Fibroblast of the aortic adventitia (primary cell): Measurements from ENCODE around the gene ATIC. TPM values are rescaled to one million over a fixed set of nuclear protein-coding genes. Genes with fewer than 3 reads are reported as not detected.
"Not testable (repeated sequence)": the region's sequence is repeated elsewhere in the genome, so short reads cannot be mapped to it uniquely, and the experiment has no call there.

ENCODE experiments used
- DNase-seq: peaks from one replicate; pipeline ENCODE4 v3.0.0-alpha.2; 2010; ENCODE audit warnings: low read depth
- H3K4me3 ChIP-seq: 2 replicates; pipeline ENCODE4 v1.5.1; 2011; ENCODE audit warnings: low read depth, mild to moderate bottlenecking, control low read depth, low read length, moderate library complexity
- total RNA-seq: library from RNA; depleted of rRNA; stranded (reverse); fragments of >200 nt; gene quantifications from 2 replicates; pipeline ENCODE4 v1.2.3, GENCODE V29; 2012; ENCODE audit warnings: low replicate concordance
- TF ChIP-seq, protein P1 (sequence below): IDR thresholded peaks from 2 replicates; pipeline ENCODE4 v1.5.1; 2011; ENCODE audit warnings: mild to moderate bottlenecking, low read length, control low read depth, inconsistent platforms; ENCODE audit not compliant: insufficient read depth

The ATIC gene
- total RNA-seq, 1 donor = 24.5 TPM

DNA sequence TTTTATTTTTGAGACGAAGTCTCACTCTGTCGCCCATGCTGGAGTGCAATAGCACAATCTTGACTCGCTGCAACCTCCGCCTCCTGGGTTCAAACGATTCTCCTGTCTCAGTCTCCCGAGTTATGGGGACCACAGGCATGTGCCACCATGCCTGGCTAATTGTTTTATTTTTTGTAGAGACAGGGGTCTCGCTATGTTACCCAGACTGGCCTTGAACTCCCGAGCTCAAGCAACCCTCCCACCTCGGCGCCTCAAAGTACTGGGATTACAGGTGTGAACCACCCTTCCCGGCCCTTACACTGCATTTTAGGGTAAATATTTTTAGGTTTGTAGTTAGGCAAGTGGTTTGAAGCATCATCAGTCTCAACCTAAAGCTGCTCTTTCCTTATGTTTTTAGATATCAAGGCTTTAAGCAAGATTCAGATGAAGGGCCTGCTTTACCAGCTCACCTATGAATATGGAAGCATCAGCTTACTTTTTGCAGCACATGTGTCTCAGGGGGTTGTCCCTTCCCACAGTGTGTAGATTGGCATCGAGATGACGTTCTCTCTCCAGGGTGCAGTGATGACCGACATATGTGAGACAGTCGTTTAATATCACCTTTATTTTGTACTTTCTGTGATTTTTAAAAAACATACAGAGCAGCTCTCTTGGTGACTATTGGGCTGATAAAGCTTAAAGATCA, 47.2 kb downstream of the ATIC start:
- TF ChIP-seq, protein P1, sequence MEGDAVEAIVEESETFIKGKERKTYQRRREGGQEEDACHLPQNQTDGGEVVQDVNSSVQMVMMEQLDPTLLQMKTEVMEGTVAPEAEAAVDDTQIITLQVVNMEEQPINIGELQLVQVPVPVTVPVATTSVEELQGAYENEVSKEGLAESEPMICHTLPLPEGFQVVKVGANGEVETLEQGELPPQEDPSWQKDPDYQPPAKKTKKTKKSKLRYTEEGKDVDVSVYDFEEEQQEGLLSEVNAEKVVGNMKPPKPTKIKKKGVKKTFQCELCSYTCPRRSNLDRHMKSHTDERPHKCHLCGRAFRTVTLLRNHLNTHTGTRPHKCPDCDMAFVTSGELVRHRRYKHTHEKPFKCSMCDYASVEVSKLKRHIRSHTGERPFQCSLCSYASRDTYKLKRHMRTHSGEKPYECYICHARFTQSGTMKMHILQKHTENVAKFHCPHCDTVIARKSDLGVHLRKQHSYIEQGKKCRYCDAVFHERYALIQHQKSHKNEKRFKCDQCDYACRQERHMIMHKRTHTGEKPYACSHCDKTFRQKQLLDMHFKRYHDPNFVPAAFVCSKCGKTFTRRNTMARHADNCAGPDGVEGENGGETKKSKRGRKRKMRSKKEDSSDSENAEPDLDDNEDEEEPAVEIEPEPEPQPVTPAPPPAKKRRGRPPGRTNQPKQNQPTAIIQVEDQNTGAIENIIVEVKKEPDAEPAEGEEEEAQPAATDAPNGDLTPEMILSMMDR = no peak
- peak; percentile 42 for DNase-seq

DNA sequence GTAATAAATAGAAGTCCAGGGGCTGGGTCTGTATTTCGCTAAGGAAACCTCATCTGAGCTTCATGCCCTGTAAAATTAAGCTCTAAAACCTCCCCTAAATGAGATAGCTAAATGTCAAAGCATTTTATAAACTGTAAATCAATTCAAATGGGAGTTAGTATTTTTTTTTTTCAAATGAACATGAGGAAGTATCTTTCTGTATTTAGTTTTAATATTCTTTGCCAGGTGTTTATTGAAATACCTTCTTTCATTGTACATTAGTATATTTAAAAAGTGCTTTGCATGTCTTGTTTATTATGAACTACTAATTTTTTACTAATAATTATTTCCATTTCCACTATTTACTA, 47.7 kb downstream of the ATIC start:
- TF ChIP-seq, protein P1 = no peak
- no peak overlapping the region for H3K4me3 ChIP-seq
- peak; percentile 12 for DNase-seq

More for the DNA sequence above, 47.2 kb downstream of the ATIC start:
- no peak overlapping the region for H3K4me3 ChIP-seq

DNA sequence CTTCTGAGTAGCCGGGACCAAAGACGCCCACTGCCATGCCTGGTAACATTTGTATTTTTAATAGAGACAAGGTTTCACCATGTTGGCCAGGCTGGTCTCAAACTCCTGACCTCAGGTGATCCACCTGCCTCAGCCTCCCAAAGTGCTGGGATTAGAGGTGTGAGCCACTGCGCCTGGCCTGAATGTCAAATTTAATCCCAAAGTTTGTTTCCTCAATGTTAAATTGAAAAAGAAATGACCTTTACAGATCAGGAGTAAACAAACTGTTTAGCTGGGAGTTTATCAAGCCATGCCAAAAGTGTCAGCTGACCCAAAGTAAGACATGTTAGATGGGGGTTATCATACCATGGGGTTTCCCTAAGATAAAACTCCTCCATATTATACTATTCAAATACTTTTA, 48.2 kb downstream of the ATIC start:
- peak; percentile 24 for DNase-seq
- not testable (repeated sequence) for H3K4me3 ChIP-seq

DNA sequence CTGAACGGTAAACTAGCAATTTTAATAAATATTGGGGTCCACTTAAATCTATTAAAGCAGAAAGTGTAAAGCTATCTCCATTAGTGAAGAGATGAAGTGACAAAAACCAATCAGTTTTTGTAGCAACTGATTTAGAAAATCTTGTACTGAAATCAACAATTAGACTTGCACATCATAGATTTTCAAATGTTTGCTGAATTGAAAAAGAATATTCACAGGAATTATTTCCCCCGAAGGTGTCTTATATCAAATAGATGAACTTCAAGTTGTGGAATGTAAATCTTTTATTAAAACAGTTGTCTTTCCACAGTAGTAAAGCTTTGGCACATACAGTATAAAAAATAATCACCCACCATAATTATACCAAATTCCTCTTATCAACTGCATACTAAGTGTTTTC, 48.7 kb downstream of the ATIC start:
- no peak overlapping the region for H3K4me3 ChIP-seq
- DNase-seq = peak; percentile 19
- TF ChIP-seq, protein P1 = no peak

DNA sequence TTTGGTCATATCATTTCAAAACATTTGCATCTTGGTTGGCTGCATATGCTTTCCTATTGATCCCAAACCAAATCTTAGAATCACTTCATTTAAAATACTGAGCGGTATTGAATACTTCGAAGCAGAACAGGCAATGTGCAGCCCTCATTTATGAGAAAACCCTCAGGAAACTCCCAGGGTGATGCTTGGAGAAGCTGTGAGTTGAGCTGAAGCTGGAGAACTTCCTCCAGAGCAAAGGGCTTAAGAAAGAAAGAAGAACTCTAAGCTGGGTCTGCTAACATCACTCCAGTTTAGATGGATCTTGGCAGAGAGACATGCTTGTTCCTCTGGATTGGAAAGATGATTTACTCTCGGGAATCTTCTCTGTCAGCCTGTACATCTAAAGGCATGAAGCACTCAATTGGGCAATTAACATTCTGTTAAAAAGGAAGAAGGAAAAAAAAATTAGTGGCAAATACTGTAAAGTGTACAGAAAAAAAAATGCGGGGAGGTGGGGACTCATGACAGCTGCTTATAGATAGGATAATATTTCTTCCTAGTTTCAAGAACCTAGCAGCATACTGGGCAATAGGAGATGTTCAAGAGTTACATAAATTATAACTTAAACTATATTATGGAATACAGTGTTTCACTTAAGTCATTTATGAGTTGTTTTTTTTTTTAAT, 49.5 kb downstream of the ATIC start:
- no peak overlapping the region for H3K4me3 ChIP-seq
- TF ChIP-seq, protein P1 = no peak
- peak; percentile 26 for DNase-seq

DNA sequence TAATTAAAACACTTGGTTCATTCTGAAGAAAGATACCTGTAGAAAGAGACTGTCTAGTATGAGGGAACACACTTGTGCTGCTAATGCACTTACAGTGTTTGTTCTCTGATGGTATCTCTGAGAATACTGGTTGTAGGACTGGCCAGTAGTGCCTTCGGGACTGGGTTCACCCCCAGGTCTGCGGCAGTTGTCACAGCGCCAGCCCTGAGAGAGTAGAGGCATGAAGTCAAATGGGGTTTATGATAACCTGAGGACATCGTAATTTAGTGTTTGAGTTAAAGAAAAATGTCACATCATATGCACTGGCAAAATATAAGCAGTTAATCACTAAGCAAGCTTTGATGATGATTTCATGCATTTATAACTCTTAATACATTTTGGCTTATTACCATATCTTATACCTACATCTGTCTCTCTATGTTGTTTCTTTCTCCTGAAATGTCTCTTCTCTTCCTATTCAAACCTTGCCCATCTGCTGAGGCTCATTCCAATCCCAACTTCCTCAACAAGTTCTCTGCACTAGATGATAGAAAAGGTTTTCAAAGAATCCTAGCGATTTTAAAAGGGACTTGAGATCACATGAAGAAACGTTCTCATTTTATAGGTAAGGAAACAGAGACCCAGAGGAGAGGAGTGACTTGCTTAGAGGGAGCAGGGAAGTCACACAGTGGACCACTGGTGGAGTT, 50.2 kb downstream of the ATIC start:
- DNase-seq = peak; percentile 33
- TF ChIP-seq, protein P1 = no peak
- H3K4me3 ChIP-seq = no peak overlapping the region

DNA sequence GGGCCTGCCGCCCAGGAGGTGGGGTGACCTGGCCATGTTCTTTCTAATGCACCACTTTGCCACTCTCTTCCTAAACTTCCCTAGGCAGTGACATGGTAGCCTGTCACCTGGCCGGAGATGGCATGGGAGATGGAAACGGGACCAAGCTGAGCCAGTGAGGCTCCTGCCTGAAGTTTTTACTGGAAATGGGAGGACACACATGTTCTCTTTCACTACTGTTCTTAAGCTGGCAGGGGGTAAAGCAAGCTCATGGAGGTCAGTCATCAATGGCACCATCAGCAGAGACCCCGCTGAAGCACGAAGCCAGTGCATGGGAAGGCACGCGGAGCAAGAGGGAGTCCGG, 50.7 kb downstream of the ATIC start:
- TF ChIP-seq, protein P1 = no peak
- no peak for DNase-seq
- H3K4me3 ChIP-seq = no peak overlapping the region
